Gastrocnemius medialis (tissue), 4 donors: ENCODE measurements around the gene MBNL2.

Source experiments
- CTCF ChIP-seq, 5 experiments: fragments of 450-650 bp in 3 of 5; fragments of 200-600 bp in 2 of 5; sonication (generic) in 2 of 5; IDR thresholded peaks in 4 of 5; conservative IDR thresholded peaks in 1 of 5; 1 replicate in 4 of 5; 2 replicates in 1 of 5; pipeline ENCODE4 v1.5.1; 2016 to 2019; ENCODE audit warnings: antibody characterized with exemption in 5 of 5, mild to moderate bottlenecking in 3 of 5, moderate library complexity in 3 of 5
- POLR2A ChIP-seq, 2 donors: fragments of 450-650 bp; IDR thresholded peaks; one replicate each; pipeline ENCODE4 v1.6.1; 2017; ENCODE audit warnings: antibody characterized with exemption in 2 of 2, mild to moderate bottlenecking in 2 of 2, moderate library complexity in 2 of 2

GRCh38 chr13:97245011-97245410 lies 22.9 kb downstream of the MBNL2 start:
- TF ChIP-seq POLR2A (IDR thresholded peaks at IDR 0.05) (no peak), CTCF (IDR thresholded peaks at IDR 0.05 in 4 of 5, conservative IDR thresholded peaks at IDR 0.05 in 1 of 5) (no peak)
